Measurements from ENCODE around the gene GTF3C1. TPM values are rescaled to one million over a fixed set of nuclear protein-coding genes. Genes with fewer than 3 reads are reported as not detected.

The GTF3C1 gene
- total and polyA plus RNA-seq, 2 of the 8 experiments (the other 6 are each of a cell fraction or from before 2014, with no cell fraction given), result 89.3 to 126 TPM

DNA sequence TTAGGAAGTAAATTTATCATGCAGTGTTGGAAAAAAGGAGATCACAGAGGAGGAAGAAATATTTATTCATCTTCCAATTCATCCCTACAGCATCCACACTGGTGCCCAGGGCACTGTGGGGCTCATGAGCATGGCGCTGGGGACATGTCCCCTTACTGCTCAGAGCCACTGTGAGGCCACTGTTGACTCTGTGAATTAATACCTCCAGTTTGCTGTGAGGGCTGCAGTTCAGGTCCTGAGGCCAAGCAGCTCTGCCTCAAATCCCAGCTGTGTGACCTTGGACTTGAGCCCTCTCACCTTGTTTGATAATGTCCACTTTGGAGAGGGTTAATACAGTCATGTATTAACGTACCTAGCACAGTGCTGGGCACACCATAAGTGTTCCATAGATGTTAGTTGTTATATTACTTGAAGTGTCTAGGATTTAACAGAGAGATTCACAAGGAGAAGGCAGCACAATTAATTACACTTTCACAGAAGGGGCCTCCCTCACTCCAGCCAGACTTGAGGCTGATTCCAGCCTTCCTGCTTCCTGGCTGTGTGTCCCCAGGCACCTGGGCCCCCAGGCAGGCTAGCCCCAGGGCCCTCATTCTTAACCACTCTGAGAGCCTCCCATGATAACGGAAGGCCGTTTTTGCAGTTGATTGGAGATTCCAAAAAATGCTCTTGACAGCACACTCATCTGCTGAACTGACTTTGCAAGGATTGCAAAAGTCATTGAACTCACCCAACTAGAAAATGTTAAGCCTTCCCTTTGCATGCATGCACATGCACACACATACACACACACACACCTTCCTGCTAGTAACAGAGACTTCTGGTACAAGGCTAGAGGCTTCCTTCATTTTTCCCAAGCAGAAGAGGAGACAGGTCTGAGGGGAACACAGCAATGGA, 29.6 kb upstream of the GTF3C1 start:
- Histone ChIP-seq H3K4me3 (ENCODE audit: extremely low read depth in 1 of 4, insufficient read depth in 2 of 4, low read depth in 3 of 4, low read length in 4 of 4) (no peak overlapping the region), H3K23me2 (ENCODE audit: low read depth, low read length) (no peaks in the 10 kb centered on the region), H2AFZ (ENCODE audit: low read length) (no peak overlapping the region), H2BK15ac (ENCODE audit: low read length) (no peak overlapping the region), H3K79me1 (ENCODE audit: low read depth, low read length) (no peaks in the 10 kb centered on the region), H2BK12ac (ENCODE audit: low read depth, low read length) (no peak overlapping the region), H2BK5ac (ENCODE audit: low read depth, low read length) (no peak overlapping the region), H3K23ac (ENCODE audit: insufficient read length) (no peak overlapping the region), H3K18ac (ENCODE audit: extremely low read depth, low read length) (no peak overlapping the region), H4K5ac (ENCODE audit: insufficient read length, low read depth, low read length) (no peak overlapping the region), H4K20me1 (replicated peaks in 1 of 2; ENCODE audit: control insufficient read depth in 1 of 2, insufficient read depth in 2 of 2, low read length in 2 of 2) (peaks cover 0 to 1% of the 10 kb centered on the region in 2 experiments), H3K9me3 (ENCODE audit: insufficient read depth in 2 of 2, low read depth in 1 of 2, low read length in 1 of 2) (no peaks in the 10 kb centered on the region), H4K8ac (ENCODE audit: extremely low read depth, insufficient read depth, low read length) (no peak overlapping the region), H3K79me2 (ENCODE audit: control insufficient read depth in 1 of 2, insufficient read depth in 2 of 2, low read length in 2 of 2) (no peaks in the 10 kb centered on the region), H3K4me2 (ENCODE audit: insufficient read depth in 1 of 2, low read depth in 2 of 2, low read length in 2 of 2) (no peak overlapping the region), H3K27ac (ENCODE audit: low read depth, low read length) (no peak overlapping the region), H2BK20ac (ENCODE audit: low read length) (no peak overlapping the region), H3K27me3 (replicated peaks in 1 of 4; ENCODE audit: control insufficient read depth in 3 of 4, extremely low read depth in 1 of 4, insufficient read depth in 3 of 4, low read length in 3 of 4) (no peaks in the 10 kb centered on the region), H4K91ac (replicated peaks; ENCODE audit: insufficient read length, low read length) (no peak overlapping the region), H3K4me1 (replicated peaks in 1 of 4; ENCODE audit: control insufficient read depth in 3 of 4, insufficient read depth in 4 of 4, low read length in 3 of 4) (0 out of 7 replicates have a peak, but pooled peaks cover 0 to 2% (median 0%) of the 10 kb centered on the region in 4 experiments), H3K14ac (ENCODE audit: insufficient read length) (no peak overlapping the region), H3K9ac (replicated peaks in 1 of 4; ENCODE audit: extremely low read depth in 1 of 4, low read depth in 3 of 4, low read length in 3 of 4) (no peak overlapping the region), H3K56ac (replicated peaks; ENCODE audit: insufficient read length, low read depth, low read length) (no peak overlapping the region), H3K36me3 (ENCODE audit: control insufficient read depth in 2 of 4, insufficient read depth in 4 of 4, low read length in 3 of 4) (no peaks in the 10 kb centered on the region), H2BK120ac (replicated peaks; ENCODE audit: low read depth, low read length) (no peak overlapping the region), H3K4ac (replicated peaks; ENCODE audit: insufficient read length, low read depth, low read length) (no peak overlapping the region), H2AK5ac (ENCODE audit: low read depth, low read length) (no peak overlapping the region)
- no peak for DNase-seq (ENCODE audit: low read depth in 1 of 2, low spot score in 2 of 2)
- 85% methylated on average over 4 of the region's 4 CpGs; no CpG with 5 or more reads in 1 of the 2 experiments for WGBS, 2 experiments (ENCODE audit: extremely low coverage in 1 of 2, insufficient coverage in 1 of 2, insufficient read length in 1 of 2, insufficient replicate concordance in 2 of 2, low coverage in 1 of 2, low lambda C conversion rate in 2 of 2, missing lambda C conversion rate in 1 of 2)
- POLR2A ChIA-PET (ENCODE audit: partially characterized antibody), result no interaction called here
- no peak for TF ChIP-seq MAFK (IDR thresholded peaks at IDR 0.05; ENCODE audit: low read depth, low read length)
- no peak for TF ChIP-seq BACH1 (IDR thresholded peaks at IDR 0.05; ENCODE audit: low read length)
- no peak for TF ChIP-seq BRCA1 (IDR thresholded peaks at IDR 0.05; ENCODE audit: low read depth, low read length)
- no peak for TF ChIP-seq NRF1 (IDR thresholded peaks at IDR 0.05; ENCODE audit: low read depth, low read length)
- TF ChIP-seq JUND (IDR thresholded peaks at IDR 0.05; ENCODE audit: low read length), result no peak
- no peak for TF ChIP-seq SIX5 (IDR thresholded peaks at IDR 0.05; ENCODE audit: low read depth, low read length)
- no peak for TF ChIP-seq CEBPB (IDR thresholded peaks at IDR 0.05; ENCODE audit: low read depth, low read length)
- no peak for TF ChIP-seq SRF (IDR thresholded peaks at IDR 0.05; ENCODE audit: low read depth, low read length)
- TF ChIP-seq HDAC6 (IDR thresholded peaks at IDR 0.05; ENCODE audit: low read depth, low read length), result no peak
- CTCF ChIA-PET (ENCODE audit: partially characterized antibody), result no interaction called here
- no peak for FAIRE-seq
